ENCODE measurements around the gene PRKCA. TPM values are rescaled to one million over a fixed set of nuclear protein-coding genes. Genes with fewer than 3 reads are reported as not detected.
"Not testable (repeated sequence)": the region's sequence is repeated elsewhere in the genome, so short reads cannot be mapped to it uniquely, and the experiment has no call there.

PRKCA gene
- total RNA-seq, 1 experiment from 2014 or later, result 20.7 TPM

- TF ChIP-seq CTCF (IDR thresholded peaks at IDR 0.05; ENCODE audit: unreplicated experiment), result no peak
- H3K36me3 Mint-ChIP-seq (ENCODE audit: insufficient read depth, unreplicated experiment), result no peaks in the 10 kb centered on the region
- ChIA-PET POLR2A (no interaction called here), CTCF (no interaction called here)
- H3K4me1 Mint-ChIP-seq (ENCODE audit: insufficient read depth, unreplicated experiment), result peaks cover 4% of the 10 kb centered on the region
- no peaks in the 10 kb centered on the region for H3K9me3 Mint-ChIP-seq (ENCODE audit: unreplicated experiment)
- no peak overlapping the region for H3K4me3 Mint-ChIP-seq (ENCODE audit: unreplicated experiment)
- no peak for DNase-seq (ENCODE audit: unreplicated experiment)
- no peaks in the 10 kb centered on the region for H3K27me3 Mint-ChIP-seq (ENCODE audit: insufficient read depth, unreplicated experiment)
- intact Hi-C loops (cut with micrococcal nuclease), result no loop called here
- H3K27ac Mint-ChIP-seq (ENCODE audit: low read depth, unreplicated experiment), result no peak overlapping the region
- no TSS peak for BruUV-seq (replicated peaks)
These were observed 148.4 kb downstream of the PRKCA start for GRCh38 chr17:66450852-66451158.

- Mint-ChIP-seq H3K4me1 (ENCODE audit: insufficient read depth, unreplicated experiment) (peaks cover 4% of the 10 kb centered on the region), H3K27ac (ENCODE audit: low read depth, unreplicated experiment) (no peak overlapping the region), H3K36me3 (ENCODE audit: insufficient read depth, unreplicated experiment) (no peaks in the 10 kb centered on the region), H3K4me3 (ENCODE audit: unreplicated experiment) (no peak overlapping the region), H3K9me3 (ENCODE audit: unreplicated experiment) (no peaks in the 10 kb centered on the region), H3K27me3 (ENCODE audit: insufficient read depth, unreplicated experiment) (no peaks in the 10 kb centered on the region)
- intact Hi-C loops (cut with micrococcal nuclease), result no loop called here
- ChIA-PET CTCF (no interaction called here), POLR2A (interaction anchor here (0.6 kb wide), 1 partner anchor 28 kb away, joined by 3 read pairs; no protein-coding TSS in a partner anchor)
- no peak for DNase-seq (ENCODE audit: unreplicated experiment)
- no TSS peak for BruUV-seq (replicated peaks)
- no peak for TF ChIP-seq CTCF (IDR thresholded peaks at IDR 0.05; ENCODE audit: unreplicated experiment)
These were observed 149.1 kb downstream of the PRKCA start for GRCh38 chr17:66451188-66452149.

GRCh38 chr17:66455060-66455459, 152.6 kb downstream of the PRKCA start:
- no TSS peak for BruUV-seq (replicated peaks)
- ChIA-PET POLR2A (no interaction called here), CTCF (no interaction called here)
- H3K27ac Mint-ChIP-seq (ENCODE audit: low read depth, unreplicated experiment), result no peak overlapping the region
- no peak for DNase-seq (ENCODE audit: unreplicated experiment)
- intact Hi-C loops (cut with micrococcal nuclease), result no loop called here
- no peak for TF ChIP-seq CTCF (IDR thresholded peaks at IDR 0.05; ENCODE audit: unreplicated experiment)
- H3K27me3 Mint-ChIP-seq (ENCODE audit: insufficient read depth, unreplicated experiment), result no peaks in the 10 kb centered on the region
- no peaks in the 10 kb centered on the region for H3K36me3 Mint-ChIP-seq (ENCODE audit: insufficient read depth, unreplicated experiment)
- peaks cover 8% of the 10 kb centered on the region for H3K4me1 Mint-ChIP-seq (ENCODE audit: insufficient read depth, unreplicated experiment)
- no peaks in the 10 kb centered on the region for H3K9me3 Mint-ChIP-seq (ENCODE audit: unreplicated experiment)
- H3K4me3 Mint-ChIP-seq (ENCODE audit: unreplicated experiment), result no peak overlapping the region

- CTCF ChIA-PET, result interaction anchor here (0.5 kb wide), 1 partner anchor 188 kb away, joined by 3 read pairs; no protein-coding TSS in a partner anchor
- H3K4me3 Mint-ChIP-seq (ENCODE audit: unreplicated experiment); H3K36me3 Mint-ChIP-seq (ENCODE audit: insufficient read depth, unreplicated experiment); DNase-seq (ENCODE audit: unreplicated experiment); H3K4me1 Mint-ChIP-seq (ENCODE audit: insufficient read depth, unreplicated experiment); H3K27me3 Mint-ChIP-seq (ENCODE audit: insufficient read depth, unreplicated experiment); intact Hi-C loops (cut with micrococcal nuclease); BruUV-seq (replicated peaks); H3K9me3 Mint-ChIP-seq (ENCODE audit: unreplicated experiment): not testable (repeated sequence)
- POLR2A ChIA-PET, result interaction anchor here (1.6 kb wide), 1 partner anchor 11 kb away, joined by 4 read pairs; no protein-coding TSS in a partner anchor
- peak overlapping the region; percentile 16 for H3K27ac Mint-ChIP-seq (ENCODE audit: low read depth, unreplicated experiment)
These were observed 155.1 kb downstream of the PRKCA start for GRCh38 chr17:66457499-66457898.

Measured in MCF 10A (cell line).